Glomerular endothelial cell (primary cell): Measurements from ENCODE around the gene C1D. TPM values are rescaled to one million over a fixed set of nuclear protein-coding genes. Genes with fewer than 3 reads are reported as not detected.
"Not testable (repeated sequence)": the region's sequence is repeated elsewhere in the genome, so short reads cannot be mapped to it uniquely, and the experiment has no call there.

Experiments
- DNase-seq: peaks from one replicate; pipeline ENCODE4 v3.0.0-alpha.2; 2011; ENCODE audit warnings: low read depth, low spot score; ENCODE audit errors: extremely low read depth
- total RNA-seq: library from RNA; depleted of rRNA; stranded (reverse); fragments of >200 nt; gene quantifications from 2 replicates; pipeline ENCODE4 v1.2.3, GENCODE V29; 2015

The C1D gene
- total RNA-seq, result 11.8 and 27.0 TPM in 2 replicates

- peak; percentile 54 for DNase-seq
Observed at GRCh38 chr2:68062680-68063387, at the start of gene C1D. Gene C1D (minus strand): TSS chr2:68063004. CDS start chr2:68047310, 15,694 bp downstream.

DNA sequence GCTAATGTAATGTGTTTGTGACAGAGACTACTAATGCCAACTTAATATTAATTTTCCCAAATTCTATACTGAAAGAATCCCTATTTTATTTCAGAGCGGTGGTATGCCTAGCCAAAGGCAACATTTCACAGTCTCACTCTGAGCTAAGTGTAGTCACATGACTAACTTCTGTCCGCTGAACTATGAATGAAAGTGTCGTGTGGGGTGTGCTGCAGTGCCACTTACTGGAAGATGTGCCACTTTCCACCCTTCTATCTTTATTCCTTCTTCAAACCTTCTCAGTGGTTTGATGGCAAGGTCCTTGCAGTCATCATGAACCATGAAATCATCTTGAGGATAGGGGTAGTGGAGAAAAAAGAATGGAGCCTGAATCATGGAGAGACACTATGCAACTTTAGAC is 47.3 kb upstream of the C1D start:
- DNase-seq, result no peak

- DNase-seq, result no peak
Observed at GRCh38 chr2:68108120-68108519, 45.3 kb upstream of the C1D start.

DNA sequence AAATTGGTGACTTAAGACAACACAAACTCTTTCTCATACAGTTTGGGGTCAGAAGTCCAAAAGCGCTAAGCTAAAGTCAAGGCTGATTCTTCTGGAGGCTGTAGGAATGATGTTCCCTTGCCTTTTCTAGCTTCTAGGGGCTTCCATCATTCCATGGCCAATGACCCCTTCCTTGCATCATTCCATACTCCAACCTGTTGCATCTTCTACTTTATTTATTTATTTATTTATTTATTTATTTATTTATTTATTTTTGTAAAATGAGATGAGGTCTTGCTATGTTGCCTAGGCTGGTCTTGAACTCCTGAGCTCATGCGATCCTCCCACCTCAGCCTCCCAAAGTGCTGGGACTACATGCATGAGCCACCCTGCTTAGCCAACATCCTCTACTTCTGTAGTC is 44.7 kb upstream of the C1D start:
- DNase-seq, result no peak

GRCh38 chr2:68104111-68104835 is 41.5 kb upstream of the C1D start:
- no peak for DNase-seq

GRCh38 chr2:68103709-68104055 is 40.9 kb upstream of the C1D start:
- DNase-seq, result no peak

DNA sequence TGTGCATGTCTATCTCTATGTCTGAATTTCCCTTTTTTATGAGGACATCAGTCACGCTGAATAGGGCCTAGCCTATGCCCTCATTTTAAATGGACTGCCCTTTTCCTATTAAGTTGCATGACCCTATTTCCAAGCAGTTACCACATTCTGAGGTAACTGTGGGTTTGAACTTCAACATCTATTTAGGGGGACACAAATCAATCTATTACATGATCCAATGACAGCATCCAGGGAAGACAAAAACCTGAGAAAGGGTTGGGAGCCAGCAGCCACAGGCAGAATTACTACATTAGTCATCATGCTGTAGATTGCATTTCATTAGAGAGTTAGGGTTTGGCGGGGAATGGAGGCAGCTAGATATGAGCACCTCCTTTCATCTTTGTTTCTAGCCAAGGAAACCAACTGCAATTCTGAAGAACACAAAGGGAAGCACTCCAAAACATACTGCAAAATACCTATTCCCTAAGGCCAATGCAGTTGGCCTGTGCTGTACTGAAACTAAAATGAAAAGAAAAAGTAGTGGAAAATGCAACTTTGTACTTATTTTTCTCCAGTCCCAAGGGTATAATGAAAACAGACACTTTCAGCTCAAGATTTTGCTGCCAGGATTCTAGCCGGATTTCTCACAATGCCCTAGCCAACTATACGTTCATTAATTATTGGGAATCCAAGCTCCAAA is 40.4 kb upstream of the C1D start:
- DNase-seq, result no peak

GRCh38 chr2:68100189-68100588 is 37.4 kb upstream of the C1D start:
- DNase-seq, result no peak

- no peak for DNase-seq
Observed at GRCh38 chr2:68099260-68099659, 36.5 kb upstream of the C1D start.

- DNase-seq, result no peak
Observed at GRCh38 chr2:68098291-68098797, 35.5 kb upstream of the C1D start.

DNA sequence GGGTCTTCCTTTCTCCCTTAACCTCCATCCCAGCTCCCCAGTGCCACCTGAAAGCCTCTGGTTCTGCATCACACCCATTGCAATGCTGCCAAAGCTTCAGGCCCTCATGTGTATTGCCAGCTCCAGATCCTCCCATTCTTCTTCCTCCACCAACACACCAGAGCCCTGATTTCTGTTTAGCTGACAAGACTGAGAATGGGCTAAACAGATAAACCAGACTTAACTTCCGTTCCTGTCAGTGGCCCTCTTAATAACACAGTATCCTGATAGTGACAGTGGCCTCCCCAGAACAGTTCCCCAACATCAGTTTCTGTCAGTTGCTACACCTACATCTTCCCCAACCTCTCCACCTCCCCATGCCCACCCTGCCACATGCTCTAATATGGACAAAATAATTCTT is 31.3 kb upstream of the C1D start:
- no peak for DNase-seq

- no peak for DNase-seq
Observed at GRCh38 chr2:68093634-68094033, 30.8 kb upstream of the C1D start.

- DNase-seq, result no peak
Observed at GRCh38 chr2:68091439-68092034, 28.7 kb upstream of the C1D start.

GRCh38 chr2:68089961-68090360 is 27.2 kb upstream of the C1D start:
- no peak for DNase-seq

- no peak for DNase-seq
Observed at GRCh38 chr2:68088940-68089339, 26.1 kb upstream of the C1D start.

GRCh38 chr2:68086166-68086565 is 23.4 kb upstream of the C1D start:
- no peak for DNase-seq

DNA sequence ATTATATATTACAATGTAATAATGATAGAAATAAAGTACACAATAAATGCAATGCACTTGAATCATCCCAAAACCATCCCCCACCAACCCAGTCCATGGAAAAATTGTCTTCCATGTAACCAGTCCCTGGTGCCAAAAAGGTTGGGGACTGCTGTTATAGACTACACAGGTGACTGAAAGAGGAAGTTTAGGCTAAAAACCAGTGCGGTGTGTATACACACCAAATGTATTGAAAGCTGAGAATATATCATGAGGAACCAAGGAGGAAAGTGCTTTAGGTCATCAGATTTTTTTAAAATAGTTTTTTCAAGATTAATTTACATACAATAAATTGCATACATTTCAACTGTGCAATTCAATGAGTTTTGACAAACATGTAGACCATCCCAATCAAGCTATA is 20.5 kb upstream of the C1D start:
- DNase-seq, result no peak

- DNase-seq, result no peak
Observed at GRCh38 chr2:68074050-68074449, 11.2 kb upstream of the C1D start.

- DNase-seq, result not testable (repeated sequence)
Observed at GRCh38 chr2:68063797-68064646, 1.2 kb upstream of the C1D start.

DNA sequence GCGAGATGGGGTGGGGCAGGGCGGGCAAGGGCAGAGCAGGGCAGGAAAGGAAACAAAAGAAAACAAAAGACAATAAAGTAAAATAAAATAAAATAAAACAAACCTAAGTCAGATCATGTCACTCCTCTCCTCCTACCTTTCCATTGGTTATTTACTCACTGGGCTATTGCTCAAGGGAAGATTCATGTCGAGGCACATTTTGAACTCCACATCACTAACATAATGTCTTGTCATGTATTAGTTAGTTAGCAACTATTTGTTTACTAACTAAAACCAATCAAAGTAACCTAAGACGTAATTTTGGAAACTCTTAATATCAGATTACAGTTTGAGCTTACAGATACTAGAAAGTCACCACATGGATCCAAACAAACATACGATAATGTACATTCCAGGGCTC is 2.2 kb downstream of the C1D start:
- DNase-seq, result no peak
